IPS-20b (cell line): ENCODE measurements around the gene COG4.

ENCODE experiments used
- H3K27ac ChIP-seq: one replicate; pipeline ENCODE4 v1.5.1; 2013; ENCODE audit warnings: low read length
- H3K27me3 ChIP-seq: 2 replicates; pipeline ENCODE4 v1.6.1; 2013; ENCODE audit warnings: mild to moderate bottlenecking, low read length, inconsistent platforms; ENCODE audit not compliant: insufficient read depth
- H3K36me3 ChIP-seq: 2 replicates; pipeline ENCODE4 v1.6.1; 2013; ENCODE audit warnings: low read depth, mild to moderate bottlenecking, inconsistent platforms, low read length, moderate library complexity; ENCODE audit not compliant: insufficient read depth
- H3K4me1 ChIP-seq: 2 replicates; pipeline ENCODE4 v1.6.1; 2013; ENCODE audit warnings: mild to moderate bottlenecking, control low read depth, inconsistent platforms, low read length, moderate library complexity; ENCODE audit not compliant: insufficient read depth
- H3K4me3 ChIP-seq: 2 replicates; pipeline ENCODE4 v1.5.1; 2013; ENCODE audit warnings: mild to moderate bottlenecking, low read length, inconsistent platforms
- H3K9ac ChIP-seq: 2 replicates; pipeline ENCODE4 v1.6.1; 2013; ENCODE audit warnings: low read depth, mild to moderate bottlenecking, inconsistent platforms, low read length, moderate library complexity
- H3K9me3 ChIP-seq: 2 replicates; pipeline ENCODE4 v1.6.1; 2013; ENCODE audit warnings: mild to moderate bottlenecking, low read depth, low read length, inconsistent platforms; ENCODE audit not compliant: insufficient read depth

The COG4 gene

GRCh38 chr16:70434484-70435260, 88.7 kb downstream of the COG4 start:
- Histone ChIP-seq H3K27ac (no peak overlapping the region), H3K4me1 (peaks cover 45% of the 10 kb centered on the region), H3K4me3 (no peak overlapping the region), H3K9me3 (no peaks in the 10 kb centered on the region), H3K36me3 (peaks cover 9% of the 10 kb centered on the region; the same call in 1 of the 2 replicates), H3K27me3 (no peaks in the 10 kb centered on the region), H3K9ac (no peak overlapping the region)

DNA sequence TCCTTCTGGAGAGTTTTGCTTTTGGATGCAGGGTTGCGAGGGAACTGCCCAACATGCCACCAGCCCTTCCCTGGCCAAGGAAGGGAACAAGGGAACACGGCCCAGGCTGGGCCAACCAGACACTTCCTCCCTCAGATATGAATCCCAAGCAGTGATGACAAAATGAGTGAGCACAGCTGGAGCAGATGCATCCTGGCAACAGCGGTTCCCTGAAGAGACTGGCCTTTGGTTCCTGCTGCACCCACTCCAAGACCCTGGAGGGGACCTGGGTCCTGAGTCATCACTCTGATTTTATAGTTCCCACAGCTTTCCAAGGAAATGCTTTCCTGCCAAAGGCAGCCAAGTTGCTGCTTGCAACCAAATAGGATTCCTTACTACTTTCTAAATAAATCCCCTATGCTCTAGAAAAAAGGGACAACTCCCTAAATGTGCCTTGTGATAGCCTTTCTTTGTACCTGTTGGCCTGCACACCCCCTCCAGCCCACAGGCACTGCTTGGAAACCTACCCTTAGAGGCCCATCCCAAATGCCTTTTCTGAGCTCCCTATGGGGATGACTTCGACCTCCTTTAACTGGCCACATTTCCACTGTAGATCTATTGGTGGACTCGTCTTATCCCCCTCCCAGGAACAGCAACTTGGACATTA, 89.8 kb downstream of the COG4 start:
- Histone ChIP-seq H3K9me3 (no peaks in the 10 kb centered on the region), H3K9ac (no peak overlapping the region), H3K27me3 (no peaks in the 10 kb centered on the region), H3K4me1 (peaks cover 51% of the 10 kb centered on the region), H3K36me3 (peaks cover 9% of the 10 kb centered on the region; the same call in 1 of the 2 replicates), H3K27ac (no peak overlapping the region), H3K4me3 (no peak overlapping the region)

GRCh38 chr16:70432723-70433457, 90.5 kb downstream of the COG4 start:
- Histone ChIP-seq H3K4me1 (peaks cover 53% of the 10 kb centered on the region), H3K9me3 (no peaks in the 10 kb centered on the region), H3K27me3 (no peaks in the 10 kb centered on the region), H3K27ac (no peak overlapping the region), H3K9ac (no peak overlapping the region), H3K36me3 (peaks cover 9% of the 10 kb centered on the region; the same call in 1 of the 2 replicates), H3K4me3 (no peak overlapping the region)

GRCh38 chr16:70432356-70432722, 91.0 kb downstream of the COG4 start:
- H3K9ac ChIP-seq: no peak overlapping the region
- H3K27ac ChIP-seq: no peak overlapping the region
- no peak overlapping the region for H3K4me3 ChIP-seq
- H3K27me3 ChIP-seq: no peaks in the 10 kb centered on the region
- peaks cover 9% of the 10 kb centered on the region; the same call in 1 of the 2 replicates for H3K36me3 ChIP-seq
- no peaks in the 10 kb centered on the region for H3K9me3 ChIP-seq
- H3K4me1 ChIP-seq: peaks cover 54% of the 10 kb centered on the region

GRCh38 chr16:70430667-70431536, 92.5 kb downstream of the COG4 start:
- Histone ChIP-seq H3K27me3 (no peaks in the 10 kb centered on the region), H3K9me3 (no peaks in the 10 kb centered on the region), H3K4me3 (peak overlapping the region; percentile 2; the same call in 1 of the 2 replicates), H3K36me3 (peaks cover 9% of the 10 kb centered on the region; the same call in 1 of the 2 replicates), H3K9ac (peak overlapping the region; percentile 64), H3K4me1 (peaks cover 44% of the 10 kb centered on the region), H3K27ac (peak overlapping the region; percentile 73)
